ENCODE results near the gene ZNF766.

- no peak for TF ChIP-seq CTCF (conservative IDR thresholded peaks at IDR 0.05; ENCODE audit: low read depth, low read length)
- no peak for TF ChIP-seq EZH2 (IDR thresholded peaks at IDR 0.05; ENCODE audit: borderline replicate concordance, low read depth, low read length, poor library complexity, severe bottlenecking)
Measured at GRCh38 chr19:52219611-52220010, 49.8 kb upstream of the ZNF766 start.
